PC-9 (cell line): ENCODE results near the gene CYBA. TPM values are rescaled to one million over a fixed set of nuclear protein-coding genes. Genes with fewer than 3 reads are reported as not detected.

ENCODE experiments used
- BruUV-seq: library from RNA; stranded (reverse); fragments of 400-500 nt; replicated peaks from 2 replicates; lab custom pipeline; 2021; lab: Mats Ljungman, UMichigan
- CTCF ChIA-PET: fragments of 300-600 bp; sonication (Branson Sonifier 250); formaldehyde crosslinking; loops from one replicate; lab custom pipeline; 2022; ENCODE audit warnings: antibody characterized with exemption; lab: Charles Lee
- POLR2A ChIA-PET: fragments of 300-600 bp; sonication (Branson Sonifier 250); formaldehyde crosslinking; loops from one replicate; lab custom pipeline; 2022; ENCODE audit warnings: antibody characterized with exemption; ENCODE audit not compliant: unreplicated experiment; lab: Charles Lee
- DNase-seq, 2 experiments: peaks; one replicate each; pipeline versions ENCODE4 v3.0.0 to v3.0.0-alpha.2; 2015 to 2022; ENCODE audit warnings: mixed read lengths in 1 of 2
- H2AFZ ChIP-seq: fragments of 200-600 bp; sonication (generic); 2 replicates; pipeline ENCODE4 v1.8.1; 2017; ENCODE audit warnings: antibody characterized with exemption
- H3F3A ChIP-seq: fragments of 200-600 bp; sonication (generic); 2 replicates; pipeline ENCODE4 v1.8.1; 2017; ENCODE audit warnings: antibody characterized with exemption, mild to moderate bottlenecking, low read depth; ENCODE audit not compliant: insufficient read depth
- H3K27ac ChIP-seq: fragments of 200-600 bp; sonication (generic); 2 replicates; pipeline ENCODE4 v1.6.1; 2016; ENCODE audit warnings: mixed run types
- H3K27me3 ChIP-seq: fragments of 200-600 bp; sonication (generic); 2 replicates; pipeline ENCODE4 v1.6.1; 2016; ENCODE audit warnings: low read depth, mixed run types; ENCODE audit not compliant: insufficient read depth
- H3K36me3 ChIP-seq: fragments of 200-600 bp; sonication (generic); 2 replicates; pipeline ENCODE4 v1.6.1; 2016; ENCODE audit warnings: low read depth, mixed run types
- H3K4me1 ChIP-seq: fragments of 200-600 bp; sonication (generic); replicated peaks from 2 replicates; pipeline ENCODE4 v1.6.1; 2016; ENCODE audit warnings: mixed run types; ENCODE audit not compliant: insufficient read depth
- H3K4me2 ChIP-seq: fragments of 200-600 bp; sonication (generic); 2 replicates; pipeline ENCODE4 v1.6.1; 2017; ENCODE audit warnings: mixed run types
- H3K4me3 ChIP-seq: fragments of 200-600 bp; sonication (generic); 2 replicates; pipeline ENCODE4 v1.6.1; 2016; ENCODE audit warnings: mixed run types
- H3K79me2 ChIP-seq: fragments of 200-600 bp; sonication (generic); 2 replicates; pipeline ENCODE4 v1.6.1; 2017; ENCODE audit warnings: low read depth, mixed run types
- H3K9me2 ChIP-seq: fragments of 200-600 bp; sonication (generic); 2 replicates; pipeline ENCODE4 v1.8.1; 2017; ENCODE audit warnings: mild to moderate bottlenecking; ENCODE audit not compliant: insufficient read depth
- H3K9me3 ChIP-seq: fragments of 200-600 bp; sonication (generic); 2 replicates; pipeline ENCODE4 v1.8.1; 2016; ENCODE audit warnings: low read depth; ENCODE audit not compliant: insufficient read depth
- H4K20me1 ChIP-seq: fragments of 200-600 bp; sonication (generic); 2 replicates; pipeline ENCODE4 v1.8.1; 2017; ENCODE audit not compliant: insufficient read depth
- CTCF ChIP-seq: fragments of 200-600 bp; sonication (generic); conservative IDR thresholded peaks from 2 replicates; pipeline ENCODE4 v1.6.1; 2017; ENCODE audit warnings: mixed run types, antibody characterized with exemption, mild to moderate bottlenecking, moderate library complexity
- EZH2 ChIP-seq: fragments of 200-600 bp; sonication (generic); IDR thresholded peaks from 2 replicates; pipeline ENCODE4 v1.8.0; 2017; ENCODE audit warnings: antibody characterized with exemption, low read depth
- intact Hi-C: fragments of 100-400 bp; cut with micrococcal nuclease; formaldehyde crosslinking; loops from one replicate; pipeline ENCODE4 v1.10.0; 2022; ENCODE audit not compliant: unreplicated experiment
- total RNA-seq: library from RNA; stranded (reverse); gene quantifications from 2 replicates; pipeline ENCODE4 v1.2.3, GENCODE V29; 2021

The CYBA gene
- total RNA-seq, 1 experiment from 2014 or later: 8.0 TPM

- no TSS peak for BruUV-seq
- Histone ChIP-seq H3K4me2 (no peak overlapping the region), H3K4me1 (no peaks in the 10 kb centered on the region), H3K79me2 (no peaks in the 10 kb centered on the region), H3F3A (no peaks in the 10 kb centered on the region), H3K27ac (no peak overlapping the region), H2AFZ (no peak overlapping the region), H4K20me1 (no peaks in the 10 kb centered on the region), H3K36me3 (no peaks in the 10 kb centered on the region), H3K27me3 (no peaks in the 10 kb centered on the region), H3K9me3 (no peaks in the 10 kb centered on the region), H3K4me3 (no peak overlapping the region), H3K9me2 (no peaks in the 10 kb centered on the region)
- CTCF ChIA-PET: no interaction called here
- POLR2A ChIA-PET: no interaction called here
- TF ChIP-seq CTCF (no peak), EZH2 (no peak)
- no peak for DNase-seq
- intact Hi-C loops: no loop called here
Observed at GRCh38 chr16:88696441-88696840, 45.6 kb upstream of the CYBA start.

GRCh38 chr16:88695753-88696152 is 44.9 kb upstream of the CYBA start:
- DNase-seq: no peak
- POLR2A ChIA-PET: interaction anchor here (0.7 kb wide), 1 partner anchor 191 kb away, joined by 3 read pairs; no protein-coding TSS in a partner anchor
- intact Hi-C loops: no loop called here
- no peak for TF ChIP-seq CTCF
- no peak for TF ChIP-seq EZH2
- H3K4me2 ChIP-seq: no peak overlapping the region
- no peaks in the 10 kb centered on the region for H4K20me1 ChIP-seq
- H3K4me3 ChIP-seq: no peak overlapping the region
- H3K4me1 ChIP-seq: no peaks in the 10 kb centered on the region
- no peaks in the 10 kb centered on the region for H3K27me3 ChIP-seq
- H3K36me3 ChIP-seq: no peaks in the 10 kb centered on the region
- H3K9me2 ChIP-seq: no peaks in the 10 kb centered on the region
- BruUV-seq: no TSS peak
- H3F3A ChIP-seq: no peaks in the 10 kb centered on the region
- CTCF ChIA-PET: no interaction called here
- no peaks in the 10 kb centered on the region for H3K9me3 ChIP-seq
- no peak overlapping the region for H3K27ac ChIP-seq
- no peak overlapping the region for H2AFZ ChIP-seq
- no peaks in the 10 kb centered on the region for H3K79me2 ChIP-seq

GRCh38 chr16:88695218-88695617 is 44.4 kb upstream of the CYBA start:
- Histone ChIP-seq H4K20me1 (no peaks in the 10 kb centered on the region), H3K4me2 (no peak overlapping the region), H3K4me1 (no peaks in the 10 kb centered on the region), H3F3A (no peaks in the 10 kb centered on the region), H3K4me3 (no peak overlapping the region), H3K27ac (no peak overlapping the region), H2AFZ (no peak overlapping the region), H3K27me3 (no peaks in the 10 kb centered on the region), H3K79me2 (no peaks in the 10 kb centered on the region), H3K9me2 (no peaks in the 10 kb centered on the region), H3K9me3 (no peaks in the 10 kb centered on the region), H3K36me3 (no peaks in the 10 kb centered on the region)
- ChIA-PET POLR2A (no interaction called here), CTCF (no interaction called here)
- no peak for DNase-seq
- no TSS peak for BruUV-seq
- intact Hi-C loops: no loop called here
- no peak for TF ChIP-seq CTCF
- no peak for TF ChIP-seq EZH2
